Effector memory CD8-positive, alpha-beta T cell (primary cell): ENCODE results near the gene CDH13.

Experiments used
- ATAC-seq: fragments of 150-1000 bp; cut with Tn5 transposase; replicated peaks from 2 replicates; pipeline ENCODE4 v1.10.0; 2021; ENCODE audit warnings: mild to moderate bottlenecking, moderate library complexity
- DNase-seq, 3 experiments: peaks; one replicate each; pipeline ENCODE4 v3.0.0; 2021
- H3K27ac Mint-ChIP-seq, 2 donors: one replicate each; pipeline ENCODE4 v1.8.0; 2022; ENCODE audit warnings: mild to moderate bottlenecking in 2 of 2, mixed read lengths in 2 of 2, moderate library complexity in 2 of 2
- H3K27me3 Mint-ChIP-seq, 2 donors: one replicate each; pipeline ENCODE4 v1.8.0; 2022; ENCODE audit warnings: mixed read lengths in 2 of 2
- H3K36me3 Mint-ChIP-seq: one replicate; pipeline ENCODE4 v1.8.0; 2022; ENCODE audit warnings: mild to moderate bottlenecking, moderate library complexity, mixed read lengths; ENCODE audit not compliant: insufficient read depth
- H3K4me1 Mint-ChIP-seq, 2 donors: one replicate each; pipeline ENCODE4 v1.8.0; 2022; ENCODE audit warnings: low read depth in 2 of 2, mixed read lengths in 2 of 2
- H3K4me3 Mint-ChIP-seq, 2 donors: one replicate each; pipeline ENCODE4 v1.8.0; 2022; ENCODE audit warnings: mild to moderate bottlenecking in 2 of 2, mixed read lengths in 2 of 2, moderate library complexity in 2 of 2
- H3K9me3 Mint-ChIP-seq, 2 donors: one replicate each; pipeline ENCODE4 v1.8.0; 2022; ENCODE audit warnings: mixed read lengths in 2 of 2
- total RNA-seq, 9 experiments: gene quantifications; one replicate each; lab custom pipeline; 2026; lab: John Stamatoyannopoulos, UW

Gene CDH13
- 0 to 0.11 (median 0) reads per million in 9 experiments for total RNA-seq

DNA sequence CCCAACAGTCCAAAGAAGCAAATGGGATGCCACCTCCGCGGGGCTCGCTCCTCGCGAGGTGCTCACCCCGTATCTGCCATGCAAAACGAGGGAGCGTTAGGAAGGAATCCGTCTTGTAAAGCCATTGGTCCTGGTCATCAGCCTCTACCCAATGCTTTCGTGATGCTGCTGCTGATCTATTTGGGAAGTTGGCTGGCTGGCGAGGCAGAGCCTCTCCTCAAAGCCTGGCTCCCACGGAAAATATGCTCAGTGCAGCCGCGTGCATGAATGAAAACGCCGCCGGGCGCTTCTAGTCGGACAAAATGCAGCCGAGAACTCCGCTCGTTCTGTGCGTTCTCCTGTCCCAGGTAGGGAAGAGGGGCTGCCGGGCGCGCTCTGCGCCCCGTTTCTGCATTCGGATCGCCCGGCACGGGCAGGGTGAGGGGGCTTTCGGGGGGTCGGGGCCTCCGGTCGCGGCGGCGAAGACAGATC, at the start of gene CDH13:
CDH13 (plus strand) TSS at position 179 of the 471 bp plus-strand sequence.
- peak within 1 kb of the TSS; percentile 39 to 58 for H3K4me3 Mint-ChIP-seq
- no peaks in the 10 kb centered on the region for H3K36me3 Mint-ChIP-seq
- H3K27ac Mint-ChIP-seq, result no peak within 1 kb of the TSS
- DNase-seq, result no peak
- no peak for ATAC-seq
- no peaks in the 10 kb centered on the region for H3K9me3 Mint-ChIP-seq
- H3K4me1 Mint-ChIP-seq, result peaks cover 0 to 8% of the 10 kb centered on the region in 2 donors
- peaks cover 57 to 90% of the 10 kb centered on the region in 2 donors for H3K27me3 Mint-ChIP-seq

DNA sequence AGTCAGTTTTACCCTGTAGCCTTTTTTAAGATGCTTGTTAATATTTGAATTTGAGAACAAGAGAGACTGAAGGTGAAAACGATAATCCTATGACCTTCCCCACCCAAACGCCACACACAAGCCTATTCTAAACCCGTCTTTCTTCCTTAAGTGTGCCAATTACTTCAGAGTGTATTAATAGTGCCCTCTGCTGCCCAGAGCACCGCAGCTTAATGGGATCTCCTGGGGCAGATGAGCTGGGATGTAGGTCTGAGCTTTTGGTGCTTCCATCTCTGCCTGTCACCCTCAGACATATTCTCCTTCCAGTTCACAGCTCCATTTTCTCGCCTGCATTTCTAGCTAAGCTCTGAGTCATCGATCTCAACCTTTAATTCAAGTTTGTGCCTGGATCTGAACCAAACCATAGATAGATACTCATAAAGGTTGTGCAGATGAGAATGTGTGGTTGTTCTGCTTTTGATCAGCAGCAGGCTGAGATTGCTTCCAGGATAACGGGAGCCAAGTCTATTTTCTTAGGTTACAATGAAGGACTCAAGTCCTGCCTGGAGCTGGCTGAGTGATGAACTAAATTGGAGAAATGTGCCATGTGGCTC, 46.4 kb upstream of the CDH13 start:
- Mint-ChIP-seq H3K4me1 (peaks cover 0 to 2% of the 10 kb centered on the region in 2 donors), H3K36me3 (no peaks in the 10 kb centered on the region), H3K27ac (no peak overlapping the region), H3K9me3 (no peaks in the 10 kb centered on the region), H3K27me3 (peaks cover 7 to 51% of the 10 kb centered on the region in 2 donors), H3K4me3 (no peak overlapping the region)
- no peak for ATAC-seq
- DNase-seq, result peak; percentile 14 to 16 (median 15)

DNA sequence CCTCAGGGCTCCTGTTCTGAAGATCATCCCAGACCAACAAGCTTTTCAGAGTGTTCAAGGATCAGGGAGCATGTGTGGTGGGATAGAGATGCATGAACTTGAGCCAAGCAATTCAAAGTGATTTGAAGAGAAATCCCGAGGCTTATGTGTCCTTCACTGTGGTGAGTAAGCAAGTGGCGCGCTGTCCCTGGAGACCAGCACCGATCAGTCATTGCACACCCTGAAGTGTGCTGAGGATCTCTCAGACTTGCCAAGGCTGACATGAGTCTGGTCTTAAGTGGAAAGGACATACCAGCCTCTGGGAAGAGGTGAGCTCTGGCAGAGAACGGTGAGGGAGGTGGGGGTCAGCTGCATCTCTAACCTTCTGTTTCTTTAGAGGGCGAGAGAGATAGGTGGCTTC, 43.8 kb upstream of the CDH13 start:
- Mint-ChIP-seq H3K27ac (no peak overlapping the region), H3K27me3 (peaks cover 7 to 41% of the 10 kb centered on the region in 2 donors), H3K36me3 (no peaks in the 10 kb centered on the region), H3K4me3 (no peak overlapping the region), H3K9me3 (no peaks in the 10 kb centered on the region), H3K4me1 (peaks cover 0 to 2% of the 10 kb centered on the region in 2 donors)
- no peak for DNase-seq
- no peak for ATAC-seq

DNA sequence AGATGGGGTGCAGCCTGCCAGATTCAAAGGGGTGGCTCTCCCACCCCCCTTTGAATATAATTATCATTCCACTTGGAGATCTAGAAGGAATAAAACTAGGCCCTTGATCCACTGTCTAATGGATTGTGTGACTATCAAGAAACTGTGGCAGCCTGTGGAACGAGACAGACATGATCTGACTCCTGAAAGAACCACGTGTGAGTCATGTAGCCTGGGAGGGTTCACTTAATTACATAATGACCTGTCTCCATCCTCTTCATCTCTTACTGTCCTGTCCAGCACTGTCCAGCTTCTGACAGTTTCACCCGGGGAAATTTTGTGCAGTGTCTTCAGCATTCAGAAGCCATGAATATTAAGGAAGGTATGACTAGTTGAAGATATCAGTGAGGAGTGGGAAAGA, 43.3 kb upstream of the CDH13 start:
- H3K4me1 Mint-ChIP-seq, result peaks cover 0 to 2% of the 10 kb centered on the region in 2 donors
- no peaks in the 10 kb centered on the region for H3K9me3 Mint-ChIP-seq
- H3K27ac Mint-ChIP-seq, result no peak overlapping the region
- H3K27me3 Mint-ChIP-seq, result peaks cover 7 to 36% of the 10 kb centered on the region in 2 donors
- H3K4me3 Mint-ChIP-seq, result no peak overlapping the region
- no peaks in the 10 kb centered on the region for H3K36me3 Mint-ChIP-seq
- no peak for DNase-seq
- ATAC-seq, result no peak

DNA sequence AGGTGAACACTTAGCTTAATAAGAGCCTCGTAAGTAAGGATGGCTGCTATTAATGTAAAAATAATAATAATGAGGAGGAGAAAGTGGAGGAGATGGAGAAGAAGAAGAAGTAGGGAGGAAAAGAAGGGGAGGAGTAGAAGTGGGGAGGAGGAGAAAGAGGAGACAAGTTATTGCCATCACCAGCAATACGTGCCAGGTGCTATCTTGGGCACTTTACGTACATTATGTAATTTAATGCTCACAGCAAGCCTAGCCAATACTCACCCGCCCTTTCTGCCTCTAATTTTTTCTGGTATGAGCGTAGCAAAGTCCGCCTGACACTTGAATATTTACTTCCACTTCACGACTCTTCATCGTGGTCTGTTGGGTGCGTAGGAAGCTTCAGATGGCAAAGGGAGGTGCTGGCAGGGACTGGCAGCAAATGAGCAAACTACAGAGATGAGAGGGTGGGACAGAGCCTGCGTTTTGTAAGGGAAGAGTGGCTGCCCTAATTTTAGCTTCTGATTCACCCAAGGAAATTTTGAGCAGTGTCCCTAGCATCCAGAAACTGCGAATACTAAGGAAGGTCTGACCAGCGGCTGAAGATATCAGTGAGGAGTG, 42.1 kb upstream of the CDH13 start:
- DNase-seq (no peak), ATAC-seq (no peak)
- Mint-ChIP-seq H3K27me3 (peaks cover 11 to 38% of the 10 kb centered on the region in 2 donors), H3K27ac (no peak overlapping the region), H3K9me3 (no peaks in the 10 kb centered on the region), H3K36me3 (no peaks in the 10 kb centered on the region), H3K4me1 (peaks cover 0 to 2% of the 10 kb centered on the region in 2 donors), H3K4me3 (no peak overlapping the region)

DNA sequence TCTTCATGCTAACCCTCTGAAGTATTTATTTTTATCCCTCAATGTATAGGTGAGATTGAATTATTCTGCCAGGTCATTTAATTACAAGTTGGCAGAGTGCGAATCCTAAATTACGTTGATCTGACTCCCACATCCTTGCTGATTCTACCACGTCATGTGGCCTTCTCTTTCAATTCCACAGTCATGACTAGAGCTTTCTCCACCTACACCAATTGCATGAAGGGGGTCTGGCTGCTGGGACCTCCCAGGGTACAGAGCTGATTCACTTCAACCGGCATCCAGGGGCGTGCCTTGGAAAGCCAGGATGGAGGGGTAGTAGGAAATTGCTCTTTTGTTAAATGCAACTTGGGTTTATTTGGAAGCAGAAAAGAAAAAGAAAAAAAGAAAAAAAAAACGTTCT, 41.1 kb upstream of the CDH13 start:
- H3K27me3 Mint-ChIP-seq, result peaks cover 19 to 42% of the 10 kb centered on the region in 2 donors
- ATAC-seq, result no peak
- H3K4me1 Mint-ChIP-seq, result no peaks in the 10 kb centered on the region
- DNase-seq, result no peak
- no peak overlapping the region for H3K27ac Mint-ChIP-seq
- no peaks in the 10 kb centered on the region for H3K9me3 Mint-ChIP-seq
- H3K4me3 Mint-ChIP-seq, result no peak overlapping the region
- H3K36me3 Mint-ChIP-seq, result no peaks in the 10 kb centered on the region

DNA sequence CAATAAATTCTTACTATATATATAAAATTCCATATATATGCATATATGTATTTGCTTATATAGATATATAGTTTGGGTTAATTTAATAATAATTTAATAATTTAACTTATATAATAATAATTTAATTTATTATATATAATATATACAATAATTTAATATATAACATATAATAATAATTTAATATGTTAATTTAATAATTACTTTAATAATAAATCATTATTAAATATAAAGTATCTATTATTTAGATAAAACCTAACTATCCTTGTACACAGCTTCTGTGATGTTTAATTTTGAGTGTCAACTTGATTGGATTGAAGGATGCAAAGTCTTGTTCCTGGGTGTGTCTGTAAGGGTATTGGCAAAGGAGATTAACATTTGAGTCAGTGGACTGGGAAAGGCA, 40.6 kb upstream of the CDH13 start:
- Mint-ChIP-seq H3K36me3 (no peaks in the 10 kb centered on the region), H3K9me3 (no peaks in the 10 kb centered on the region), H3K4me3 (no peak overlapping the region), H3K27me3 (peaks cover 21 to 42% of the 10 kb centered on the region in 2 donors), H3K4me1 (no peaks in the 10 kb centered on the region), H3K27ac (no peak overlapping the region)
- DNase-seq (no peak), ATAC-seq (no peak)

DNA sequence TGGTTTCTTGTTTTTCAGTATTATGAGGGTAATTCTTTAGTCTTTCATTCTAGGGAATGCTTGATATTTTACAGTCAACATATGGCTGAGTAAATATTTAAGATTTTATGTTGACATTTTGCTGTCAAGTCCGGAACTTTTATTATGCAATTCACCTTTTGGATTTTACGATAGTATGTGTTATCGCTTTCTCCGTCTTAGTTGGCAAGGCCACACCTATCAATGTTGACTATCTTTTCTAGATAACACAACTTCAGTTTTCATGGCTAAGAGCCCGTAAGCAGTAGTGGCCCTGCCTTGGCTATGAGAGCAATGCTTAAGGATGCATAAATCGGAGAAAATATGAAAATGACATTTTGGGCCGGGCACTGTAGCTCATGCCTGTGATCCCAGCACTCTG, 39.5 kb upstream of the CDH13 start:
- Mint-ChIP-seq H3K9me3 (no peaks in the 10 kb centered on the region), H3K27ac (no peak overlapping the region), H3K4me1 (no peaks in the 10 kb centered on the region), H3K4me3 (no peak overlapping the region), H3K36me3 (no peaks in the 10 kb centered on the region), H3K27me3 (peaks cover 21 to 49% of the 10 kb centered on the region in 2 donors)
- ATAC-seq (no peak), DNase-seq (no peak)

DNA sequence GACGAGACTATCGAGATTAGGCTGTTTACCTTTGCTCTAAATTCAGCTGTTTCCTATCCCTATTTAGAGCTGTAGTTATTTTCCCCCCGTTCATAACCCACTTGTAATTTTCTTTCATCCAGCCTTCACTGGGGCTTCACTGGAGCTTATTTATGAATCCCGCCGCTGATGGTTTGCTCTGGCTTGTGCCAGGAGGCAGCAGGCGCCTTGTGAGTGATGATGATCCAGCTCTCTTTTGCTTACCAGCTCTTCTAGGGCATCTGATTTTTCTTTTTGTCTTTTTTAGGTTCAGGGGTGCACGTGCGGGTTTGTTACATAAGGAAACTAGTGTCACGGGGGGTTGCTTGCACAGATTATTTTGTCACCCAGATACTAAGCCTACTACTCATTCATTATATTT, 37.4 kb upstream of the CDH13 start:
- Mint-ChIP-seq H3K9me3 (no peaks in the 10 kb centered on the region), H3K36me3 (no peaks in the 10 kb centered on the region), H3K27ac (no peak overlapping the region), H3K27me3 (peaks cover 31 to 52% of the 10 kb centered on the region in 2 donors), H3K4me3 (no peak overlapping the region), H3K4me1 (no peaks in the 10 kb centered on the region)
- ATAC-seq (no peak), DNase-seq (no peak)

DNA sequence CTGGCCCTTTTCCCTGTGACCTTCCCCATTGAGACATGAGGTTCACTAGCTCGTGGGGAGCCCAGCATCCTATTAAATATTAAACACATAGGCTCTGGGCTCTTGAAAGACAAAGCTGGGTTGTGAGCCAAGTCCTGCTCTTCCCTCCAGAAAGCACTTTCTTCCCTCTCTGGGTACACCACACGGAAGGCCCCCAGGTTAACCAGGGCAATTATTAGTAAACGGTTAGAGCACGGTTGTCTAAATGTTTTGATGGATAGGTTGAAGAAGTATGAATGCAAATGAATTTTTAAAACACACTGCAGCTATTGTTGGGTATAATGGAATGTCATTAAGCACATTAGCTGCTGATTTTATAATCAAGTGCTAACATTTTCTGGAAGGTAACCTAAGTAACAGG, 32.7 kb upstream of the CDH13 start:
- H3K36me3 Mint-ChIP-seq, result no peaks in the 10 kb centered on the region
- H3K27me3 Mint-ChIP-seq, result peaks cover 47 to 68% of the 10 kb centered on the region in 2 donors
- no peak overlapping the region for H3K27ac Mint-ChIP-seq
- H3K9me3 Mint-ChIP-seq, result no peaks in the 10 kb centered on the region
- no peaks in the 10 kb centered on the region for H3K4me1 Mint-ChIP-seq
- ATAC-seq (no peak), DNase-seq (no peak)
- no peak overlapping the region for H3K4me3 Mint-ChIP-seq

DNA sequence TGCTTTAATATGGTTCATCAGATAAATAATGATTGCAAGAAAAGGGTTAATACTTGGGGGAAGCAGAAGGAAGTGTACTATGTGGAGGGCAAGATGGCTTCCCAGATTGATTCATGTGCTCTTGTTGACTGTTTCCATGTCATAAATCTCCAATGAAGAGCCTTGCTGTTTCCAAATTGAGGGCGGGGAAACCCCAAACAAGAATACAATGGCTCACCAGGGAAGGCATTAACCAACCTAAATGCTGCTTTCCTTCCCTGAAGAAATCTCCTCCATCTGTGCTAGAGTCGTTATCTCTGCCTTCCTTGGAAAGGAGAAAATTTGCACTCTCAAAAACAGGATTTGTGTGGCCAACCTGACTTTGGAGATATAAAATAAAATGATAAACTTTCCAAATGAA, 28.0 kb upstream of the CDH13 start:
- peaks cover 27 to 56% of the 10 kb centered on the region in 2 donors for H3K27me3 Mint-ChIP-seq
- no peak for DNase-seq
- H3K27ac Mint-ChIP-seq, result no peak overlapping the region
- ATAC-seq, result no peak
- no peaks in the 10 kb centered on the region for H3K36me3 Mint-ChIP-seq
- no peaks in the 10 kb centered on the region for H3K4me1 Mint-ChIP-seq
- H3K4me3 Mint-ChIP-seq, result no peak overlapping the region
- H3K9me3 Mint-ChIP-seq, result no peaks in the 10 kb centered on the region

DNA sequence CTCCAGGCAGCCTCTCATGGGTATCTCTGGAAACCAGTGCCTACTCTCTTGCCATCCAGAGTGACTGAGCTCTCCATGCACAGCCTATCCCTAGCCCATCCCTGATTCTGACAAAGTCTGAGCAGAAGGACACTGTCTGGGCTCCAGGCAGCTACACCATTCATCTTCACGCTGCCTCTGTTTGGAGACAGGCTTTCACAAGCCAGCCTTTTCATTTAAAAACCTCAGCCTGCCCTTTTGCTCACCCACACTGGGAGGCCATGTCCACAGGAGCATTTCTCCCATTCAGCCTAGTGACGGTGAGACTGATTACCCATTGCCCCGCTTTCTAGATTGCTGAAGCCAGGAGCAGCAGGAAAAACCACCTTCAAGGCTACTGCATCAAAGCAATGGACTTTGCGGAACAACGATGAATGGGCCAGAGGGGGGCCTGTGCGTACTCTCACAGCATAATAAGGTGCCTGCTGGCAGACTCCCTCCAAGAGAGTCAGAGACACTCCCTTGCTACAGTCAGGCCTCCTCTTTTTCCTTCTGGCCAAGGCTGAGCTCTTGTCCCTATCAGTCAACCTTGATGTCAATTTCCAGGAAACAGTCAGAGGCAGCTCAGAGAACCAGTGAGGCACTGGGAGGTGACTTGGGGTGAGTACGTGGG, 24.7 kb upstream of the CDH13 start:
- Mint-ChIP-seq H3K9me3 (no peaks in the 10 kb centered on the region), H3K36me3 (no peaks in the 10 kb centered on the region), H3K4me3 (no peak overlapping the region), H3K27me3 (peaks cover 13 to 65% of the 10 kb centered on the region in 2 donors), H3K4me1 (no peaks in the 10 kb centered on the region), H3K27ac (no peak overlapping the region)
- ATAC-seq (no peak), DNase-seq (no peak)

DNA sequence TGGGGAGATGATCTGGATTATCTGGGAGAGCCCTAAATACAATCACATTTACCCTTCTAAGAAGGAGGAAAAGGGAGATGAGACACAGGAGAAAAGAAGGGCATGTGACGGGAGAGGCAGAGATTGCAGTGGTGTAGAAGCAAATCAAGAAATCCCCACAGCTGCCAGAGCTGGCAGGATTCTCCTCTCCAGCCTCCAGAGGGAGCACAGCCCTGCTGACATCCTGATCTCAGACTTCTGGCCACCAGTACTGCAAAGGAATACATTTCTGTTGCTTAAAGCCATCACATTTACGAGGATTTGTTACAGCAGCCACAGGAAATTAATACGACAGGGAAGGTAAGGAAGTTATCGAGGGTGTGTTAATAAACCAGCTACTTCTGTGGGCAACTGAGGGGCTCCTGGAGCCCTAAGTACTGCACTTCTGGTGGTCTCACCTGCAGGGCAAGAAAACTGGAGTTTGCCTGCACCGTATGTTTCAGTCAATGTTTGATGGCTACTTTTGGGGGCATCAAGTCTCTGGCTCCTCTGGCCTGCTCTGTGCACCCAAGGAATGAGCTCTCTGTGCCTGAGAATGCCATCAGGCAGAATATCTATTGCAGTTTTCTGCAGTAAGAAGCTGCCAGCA, 22.9 kb upstream of the CDH13 start:
- Mint-ChIP-seq H3K36me3 (no peaks in the 10 kb centered on the region), H3K4me1 (no peaks in the 10 kb centered on the region), H3K27me3 (peaks cover 0 to 59% of the 10 kb centered on the region in 2 donors), H3K27ac (no peak overlapping the region), H3K4me3 (no peak overlapping the region), H3K9me3 (no peaks in the 10 kb centered on the region)
- ATAC-seq, result no peak
- no peak for DNase-seq
